Vagina (tissue), 2 donors: Measurements from ENCODE around the gene SPAG17.

Source experiments
- POLR2A ChIP-seq, 2 donors: fragments of 450-650 bp; IDR thresholded peaks; one replicate each; pipeline ENCODE4 v1.6.1; 2017; ENCODE audit warnings: antibody characterized with exemption in 2 of 2, mild to moderate bottlenecking in 2 of 2, moderate library complexity in 2 of 2
- POLR2AphosphoS5 ChIP-seq, 2 donors: sonication (generic); formaldehyde crosslinking; IDR thresholded peaks; one replicate each; pipeline ENCODE4 v1.9.0; 2017; ENCODE audit warnings: antibody characterized with exemption in 2 of 2, mild to moderate bottlenecking in 2 of 2, low read depth in 1 of 2; ENCODE audit not compliant: insufficient read depth in 1 of 2
- TF ChIP-seq, protein P1 (sequence below), 3 experiments: fragments of 450-650 bp in 2 of 3; fragments of 200-600 bp in 1 of 3; sonication (generic) in 1 of 3; IDR thresholded peaks; one replicate each; pipeline ENCODE4 v1.5.1; 2017 to 2019; ENCODE audit warnings: antibody characterized with exemption in 3 of 3, mild to moderate bottlenecking in 2 of 3, moderate library complexity in 2 of 3

DNA sequence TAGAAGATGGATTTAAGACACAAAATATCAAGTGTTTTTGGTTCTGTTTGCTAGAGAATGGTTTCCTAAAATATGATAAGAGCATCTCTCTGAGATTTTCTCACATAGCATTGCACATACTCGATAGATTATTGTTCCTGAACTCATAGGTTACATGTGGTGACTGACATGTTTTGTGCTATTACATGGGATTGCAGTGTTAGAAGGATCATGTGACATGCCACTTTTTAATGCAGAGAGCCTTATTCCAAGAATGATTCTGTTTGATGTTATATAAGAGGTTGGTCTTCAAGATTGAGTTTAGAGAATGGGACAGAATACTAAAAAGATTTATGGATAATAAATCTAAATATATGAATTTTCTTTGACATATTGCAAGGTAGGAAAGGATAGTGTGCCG lies 34.4 kb upstream of the SPAG17 start:
- TF ChIP-seq, protein P1, sequence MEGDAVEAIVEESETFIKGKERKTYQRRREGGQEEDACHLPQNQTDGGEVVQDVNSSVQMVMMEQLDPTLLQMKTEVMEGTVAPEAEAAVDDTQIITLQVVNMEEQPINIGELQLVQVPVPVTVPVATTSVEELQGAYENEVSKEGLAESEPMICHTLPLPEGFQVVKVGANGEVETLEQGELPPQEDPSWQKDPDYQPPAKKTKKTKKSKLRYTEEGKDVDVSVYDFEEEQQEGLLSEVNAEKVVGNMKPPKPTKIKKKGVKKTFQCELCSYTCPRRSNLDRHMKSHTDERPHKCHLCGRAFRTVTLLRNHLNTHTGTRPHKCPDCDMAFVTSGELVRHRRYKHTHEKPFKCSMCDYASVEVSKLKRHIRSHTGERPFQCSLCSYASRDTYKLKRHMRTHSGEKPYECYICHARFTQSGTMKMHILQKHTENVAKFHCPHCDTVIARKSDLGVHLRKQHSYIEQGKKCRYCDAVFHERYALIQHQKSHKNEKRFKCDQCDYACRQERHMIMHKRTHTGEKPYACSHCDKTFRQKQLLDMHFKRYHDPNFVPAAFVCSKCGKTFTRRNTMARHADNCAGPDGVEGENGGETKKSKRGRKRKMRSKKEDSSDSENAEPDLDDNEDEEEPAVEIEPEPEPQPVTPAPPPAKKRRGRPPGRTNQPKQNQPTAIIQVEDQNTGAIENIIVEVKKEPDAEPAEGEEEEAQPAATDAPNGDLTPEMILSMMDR (IDR thresholded peaks at IDR 0.05) = no peak
- no peak for TF ChIP-seq POLR2A (IDR thresholded peaks at IDR 0.05)
- no peak for TF ChIP-seq POLR2AphosphoS5 (IDR thresholded peaks at IDR 0.05; ENCODE audit: insufficient read depth in 1 of 2, low read depth in 1 of 2)
